ENCODE measurements around the gene LHX3.

DNA sequence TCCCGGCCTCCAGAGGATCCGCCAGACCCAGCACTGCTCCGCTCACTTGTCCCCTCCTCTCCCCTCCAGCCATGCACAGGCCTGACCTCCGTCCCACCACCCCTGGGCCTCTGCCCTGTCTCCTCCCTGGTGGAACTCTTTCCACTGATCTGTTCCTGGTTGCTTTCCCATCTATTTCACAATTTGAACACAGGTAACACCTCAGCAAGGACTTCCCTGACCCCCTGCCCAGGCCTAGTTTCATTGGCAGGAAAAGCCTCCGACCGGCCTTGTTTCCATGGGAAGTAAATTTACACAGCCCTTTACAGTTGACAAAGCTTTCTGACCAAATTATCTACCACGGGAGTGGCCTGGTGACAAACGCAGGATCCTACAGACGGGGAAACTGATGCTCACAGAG is 25.8 kb upstream of the LHX3 start:
- TF ChIP-seq, protein P1, sequence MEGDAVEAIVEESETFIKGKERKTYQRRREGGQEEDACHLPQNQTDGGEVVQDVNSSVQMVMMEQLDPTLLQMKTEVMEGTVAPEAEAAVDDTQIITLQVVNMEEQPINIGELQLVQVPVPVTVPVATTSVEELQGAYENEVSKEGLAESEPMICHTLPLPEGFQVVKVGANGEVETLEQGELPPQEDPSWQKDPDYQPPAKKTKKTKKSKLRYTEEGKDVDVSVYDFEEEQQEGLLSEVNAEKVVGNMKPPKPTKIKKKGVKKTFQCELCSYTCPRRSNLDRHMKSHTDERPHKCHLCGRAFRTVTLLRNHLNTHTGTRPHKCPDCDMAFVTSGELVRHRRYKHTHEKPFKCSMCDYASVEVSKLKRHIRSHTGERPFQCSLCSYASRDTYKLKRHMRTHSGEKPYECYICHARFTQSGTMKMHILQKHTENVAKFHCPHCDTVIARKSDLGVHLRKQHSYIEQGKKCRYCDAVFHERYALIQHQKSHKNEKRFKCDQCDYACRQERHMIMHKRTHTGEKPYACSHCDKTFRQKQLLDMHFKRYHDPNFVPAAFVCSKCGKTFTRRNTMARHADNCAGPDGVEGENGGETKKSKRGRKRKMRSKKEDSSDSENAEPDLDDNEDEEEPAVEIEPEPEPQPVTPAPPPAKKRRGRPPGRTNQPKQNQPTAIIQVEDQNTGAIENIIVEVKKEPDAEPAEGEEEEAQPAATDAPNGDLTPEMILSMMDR (conservative IDR thresholded peaks at IDR 0.05; ENCODE audit: low read length) = no peak
- no peak for TF ChIP-seq EZH2phosphoT487 (IDR thresholded peaks at IDR 0.05; ENCODE audit: borderline replicate concordance)
